PC-9 (cell line): ENCODE data around the gene INPPL1.

Experiments used
- EZH2 ChIP-seq: fragments of 200-600 bp; sonication (generic); IDR thresholded peaks from 2 replicates; pipeline ENCODE4 v1.8.0; 2017; ENCODE audit warnings: antibody characterized with exemption, low read depth
- TF ChIP-seq, protein P1 (sequence below): fragments of 200-600 bp; sonication (generic); conservative IDR thresholded peaks from 2 replicates; pipeline ENCODE4 v1.6.1; 2017; ENCODE audit warnings: mixed run types, antibody characterized with exemption, mild to moderate bottlenecking, moderate library complexity

DNA sequence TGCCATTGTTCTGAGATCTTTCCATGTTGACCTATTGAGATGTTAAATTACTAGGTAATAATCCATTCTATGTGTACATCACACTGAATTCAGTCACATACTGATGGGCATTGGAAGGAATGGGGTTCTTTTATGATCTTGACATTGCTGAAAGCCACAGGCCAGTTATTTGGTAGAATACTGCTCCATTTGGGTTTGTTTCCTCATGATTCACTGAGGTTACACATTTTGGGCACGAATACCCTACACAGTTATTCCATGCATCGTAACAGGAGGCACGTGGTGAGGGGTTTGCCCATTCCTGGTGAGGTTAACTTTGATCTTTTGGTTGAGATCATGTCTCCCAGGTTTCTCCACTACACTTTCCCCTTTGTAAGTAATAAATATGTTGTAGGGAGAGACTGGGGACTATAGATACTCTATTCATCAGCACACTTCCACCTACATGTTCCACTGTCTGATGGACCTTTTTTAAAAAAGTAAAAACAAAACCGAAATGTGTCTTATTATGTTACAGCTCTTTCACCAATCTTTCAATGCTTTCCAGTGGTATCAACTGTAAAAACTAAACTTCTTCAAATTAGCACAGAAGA lies 44.7 kb upstream of the INPPL1 start:
- TF ChIP-seq, protein P1, sequence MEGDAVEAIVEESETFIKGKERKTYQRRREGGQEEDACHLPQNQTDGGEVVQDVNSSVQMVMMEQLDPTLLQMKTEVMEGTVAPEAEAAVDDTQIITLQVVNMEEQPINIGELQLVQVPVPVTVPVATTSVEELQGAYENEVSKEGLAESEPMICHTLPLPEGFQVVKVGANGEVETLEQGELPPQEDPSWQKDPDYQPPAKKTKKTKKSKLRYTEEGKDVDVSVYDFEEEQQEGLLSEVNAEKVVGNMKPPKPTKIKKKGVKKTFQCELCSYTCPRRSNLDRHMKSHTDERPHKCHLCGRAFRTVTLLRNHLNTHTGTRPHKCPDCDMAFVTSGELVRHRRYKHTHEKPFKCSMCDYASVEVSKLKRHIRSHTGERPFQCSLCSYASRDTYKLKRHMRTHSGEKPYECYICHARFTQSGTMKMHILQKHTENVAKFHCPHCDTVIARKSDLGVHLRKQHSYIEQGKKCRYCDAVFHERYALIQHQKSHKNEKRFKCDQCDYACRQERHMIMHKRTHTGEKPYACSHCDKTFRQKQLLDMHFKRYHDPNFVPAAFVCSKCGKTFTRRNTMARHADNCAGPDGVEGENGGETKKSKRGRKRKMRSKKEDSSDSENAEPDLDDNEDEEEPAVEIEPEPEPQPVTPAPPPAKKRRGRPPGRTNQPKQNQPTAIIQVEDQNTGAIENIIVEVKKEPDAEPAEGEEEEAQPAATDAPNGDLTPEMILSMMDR, result no peak
- TF ChIP-seq EZH2, result no peak
